IPS DF 6.9 (cell line): ENCODE results near the gene OR10J5.

Experiments used
- DNase-seq: peaks from one replicate; pipeline ENCODE4 v3.0.0-alpha.2; 2013; ENCODE audit warnings: low read depth, low spot score
- H3K27ac ChIP-seq: one replicate; pipeline ENCODE4 v1.5.1; 2013; ENCODE audit warnings: low read length, control low read depth
- H3K27me3 ChIP-seq: 2 replicates; pipeline ENCODE4 v1.6.1; 2013; ENCODE audit warnings: mild to moderate bottlenecking, low read length; ENCODE audit not compliant: control insufficient read depth, insufficient read depth
- H3K36me3 ChIP-seq: 2 replicates; pipeline ENCODE4 v1.6.1; 2013; ENCODE audit warnings: low read length; ENCODE audit not compliant: control insufficient read depth, insufficient read depth
- H3K4me1 ChIP-seq: 2 replicates; pipeline ENCODE4 v1.6.1; 2013; ENCODE audit warnings: low read length; ENCODE audit not compliant: control insufficient read depth, insufficient read depth
- H3K4me3 ChIP-seq: 2 replicates; pipeline ENCODE4 v1.5.1; 2013; ENCODE audit warnings: mild to moderate bottlenecking, low read length
- H3K9me3 ChIP-seq: 2 replicates; pipeline ENCODE4 v1.6.1; 2013; ENCODE audit warnings: low read length, inconsistent platforms; ENCODE audit not compliant: control insufficient read depth, insufficient read depth
- WGBS: extraction: QIAGEN DNeasy Blood & Tissue Kit; methylation state at CpG from one replicate; pipeline ENCODE4 v1.1.7; 2013; ENCODE audit warnings: mixed read lengths, missing lambda C conversion rate; ENCODE audit not compliant: insufficient read length, insufficient coverage; 5-methylcytosine and 5-hydroxymethylcytosine counted together

OR10J5 gene

GRCh38 chr1:159535907-159536306, at the start of gene OR10J5:
Gene OR10J5, minus strand, starts transcription at chr1:159536007. Its CDS starts 0 bp downstream, at chr1:159536007.
- no CpG with 5 or more reads among the region's 1 CpG for WGBS

GRCh38 chr1:159584536-159584935, 48.7 kb upstream of the OR10J5 start:
- no peak overlapping the region for H3K4me3 ChIP-seq
- no peaks in the 10 kb centered on the region for H3K4me1 ChIP-seq
- no peak for DNase-seq
- no peaks in the 10 kb centered on the region for H3K27me3 ChIP-seq
- no peak overlapping the region for H3K27ac ChIP-seq
- no peaks in the 10 kb centered on the region for H3K9me3 ChIP-seq
- no peaks in the 10 kb centered on the region for H3K36me3 ChIP-seq
- no CpG with 5 or more reads among the region's 2 CpGs for WGBS

More at GRCh38 chr1:159535907-159536306, at the start of gene OR10J5:
- Histone ChIP-seq H3K27me3 (no peaks in the 10 kb centered on the region), H3K4me1 (no peaks in the 10 kb centered on the region), H3K27ac (no peak within 1 kb of the TSS), H3K36me3 (no peaks in the 10 kb centered on the region), H3K4me3 (no peak within 1 kb of the TSS), H3K9me3 (no peaks in the 10 kb centered on the region)
- DNase-seq, result no peak

- Histone ChIP-seq H3K4me3 (no peak overlapping the region), H3K27me3 (no peaks in the 10 kb centered on the region), H3K36me3 (no peaks in the 10 kb centered on the region), H3K27ac (no peak overlapping the region), H3K9me3 (no peaks in the 10 kb centered on the region), H3K4me1 (no peaks in the 10 kb centered on the region)
- WGBS, result no CpG with 5 or more reads among the region's 1 CpG
- no peak for DNase-seq
These were observed 45.6 kb upstream of the OR10J5 start for GRCh38 chr1:159581422-159581821.

GRCh38 chr1:159580340-159580739, 44.5 kb upstream of the OR10J5 start:
- H3K4me1 ChIP-seq, result no peaks in the 10 kb centered on the region
- no CpG with 5 or more reads among the region's 3 CpGs for WGBS

GRCh38 chr1:159577446-159577845, 41.6 kb upstream of the OR10J5 start:
- no peaks in the 10 kb centered on the region for H3K4me1 ChIP-seq
- no CpG with 5 or more reads among the region's 3 CpGs for WGBS
- no peaks in the 10 kb centered on the region for H3K27me3 ChIP-seq
- no peaks in the 10 kb centered on the region for H3K36me3 ChIP-seq
- no peak overlapping the region for H3K27ac ChIP-seq
- H3K9me3 ChIP-seq, result no peaks in the 10 kb centered on the region
- no peak overlapping the region for H3K4me3 ChIP-seq
- DNase-seq, result no peak

More at GRCh38 chr1:159580340-159580739, 44.5 kb upstream of the OR10J5 start:
- H3K27me3 ChIP-seq, result no peaks in the 10 kb centered on the region
- no peaks in the 10 kb centered on the region for H3K9me3 ChIP-seq
- no peak for DNase-seq
- no peak overlapping the region for H3K27ac ChIP-seq
- no peak overlapping the region for H3K4me3 ChIP-seq
- H3K36me3 ChIP-seq, result no peaks in the 10 kb centered on the region

GRCh38 chr1:159562680-159563079, 26.9 kb upstream of the OR10J5 start:
- Histone ChIP-seq H3K4me1 (peaks cover 2% of the 10 kb centered on the region; the same call in 1 of the 2 replicates), H3K36me3 (no peaks in the 10 kb centered on the region), H3K9me3 (no peaks in the 10 kb centered on the region), H3K4me3 (no peak overlapping the region), H3K27me3 (no peaks in the 10 kb centered on the region), H3K27ac (no peak overlapping the region)
- WGBS, result no CpG with 5 or more reads among the region's 1 CpG
- no peak for DNase-seq

- no peaks in the 10 kb centered on the region for H3K9me3 ChIP-seq
- no peak overlapping the region for H3K4me3 ChIP-seq
- H3K27ac ChIP-seq, result no peak overlapping the region
- no peak for DNase-seq
- no peaks in the 10 kb centered on the region for H3K27me3 ChIP-seq
- peaks cover 2% of the 10 kb centered on the region; the same call in 1 of the 2 replicates for H3K4me1 ChIP-seq
- no peaks in the 10 kb centered on the region for H3K36me3 ChIP-seq
These were observed 25.7 kb upstream of the OR10J5 start for GRCh38 chr1:159561497-159561896.

GRCh38 chr1:159560599-159560998, 24.8 kb upstream of the OR10J5 start:
- Histone ChIP-seq H3K27me3 (no peaks in the 10 kb centered on the region), H3K4me1 (peaks cover 2% of the 10 kb centered on the region; the same call in 1 of the 2 replicates), H3K4me3 (no peak overlapping the region), H3K9me3 (no peaks in the 10 kb centered on the region), H3K36me3 (no peaks in the 10 kb centered on the region), H3K27ac (no peak overlapping the region)
- DNase-seq, result no peak
- WGBS, result no CpG with 5 or more reads among the region's 2 CpGs

GRCh38 chr1:159556931-159557369, 21.1 kb upstream of the OR10J5 start:
- H3K36me3 ChIP-seq, result no peaks in the 10 kb centered on the region
- no peaks in the 10 kb centered on the region for H3K27me3 ChIP-seq
- no peak overlapping the region for H3K27ac ChIP-seq
- no CpG with 5 or more reads among the region's 3 CpGs for WGBS
- H3K4me1 ChIP-seq, result no peaks in the 10 kb centered on the region
- no peak for DNase-seq
- no peak overlapping the region for H3K4me3 ChIP-seq
- H3K9me3 ChIP-seq, result no peaks in the 10 kb centered on the region

GRCh38 chr1:159554696-159555095, 18.9 kb upstream of the OR10J5 start:
- Histone ChIP-seq H3K4me3 (no peak overlapping the region), H3K27me3 (no peaks in the 10 kb centered on the region), H3K27ac (no peak overlapping the region), H3K36me3 (no peaks in the 10 kb centered on the region), H3K9me3 (no peaks in the 10 kb centered on the region), H3K4me1 (no peaks in the 10 kb centered on the region)
- DNase-seq, result no peak
- no CpG with 5 or more reads among the region's 1 CpG for WGBS

GRCh38 chr1:159554261-159554660, 18.5 kb upstream of the OR10J5 start:
- DNase-seq, result no peak
- Histone ChIP-seq H3K36me3 (no peaks in the 10 kb centered on the region), H3K27me3 (no peaks in the 10 kb centered on the region), H3K27ac (no peak overlapping the region), H3K4me1 (no peaks in the 10 kb centered on the region), H3K9me3 (no peaks in the 10 kb centered on the region), H3K4me3 (no peak overlapping the region)
- no CpG with 5 or more reads among the region's 3 CpGs for whole genome bisulfite sequencing
